ENCODE measurements around the gene CHID1. TPM values are rescaled to one million over a fixed set of nuclear protein-coding genes. Genes with fewer than 3 reads are reported as not detected.

CHID1 gene
- total and polyA plus RNA-seq, 2 of the 8 experiments (the other 6 are each of a cell fraction or from before 2014, with no cell fraction given) = 81.2 to 88.5 TPM

- H3K9ac ChIP-seq (replicated peaks in 1 of 4; ENCODE audit: extremely low read depth in 1 of 4, low read depth in 3 of 4, low read length in 3 of 4) = no peak overlapping the region
- H2BK12ac ChIP-seq (ENCODE audit: low read depth, low read length) = no peak overlapping the region
- H3K27ac ChIP-seq (ENCODE audit: low read depth, low read length) = no peak overlapping the region
- no peak overlapping the region for H2AK5ac ChIP-seq (ENCODE audit: low read depth, low read length)
- no peaks in the 10 kb centered on the region for H3K9me3 ChIP-seq (ENCODE audit: insufficient read depth in 2 of 2, low read depth in 1 of 2, low read length in 1 of 2)
- H4K8ac ChIP-seq (ENCODE audit: extremely low read depth, insufficient read depth, low read length) = no peak overlapping the region
- H2BK20ac ChIP-seq (ENCODE audit: low read length) = no peak overlapping the region
- ChIA-PET CTCF (ENCODE audit: partially characterized antibody) (interaction anchor here (0.6 to 5.2 kb wide), 5 partner anchors 8 to 91 kb away, joined by 3 to 26 read pairs (median 5); partner anchors contain the start of gene CRACR2B), POLR2A (ENCODE audit: partially characterized antibody) (interaction anchor here (0.6 to 53.0 kb wide), 6 partner anchors 7 to 321 kb away, joined by 3 to 1917 read pairs (median 119); partner anchors contain the start of genes CD151, CEND1, CRACR2B and GATD1)
- H3K79me2 ChIP-seq (ENCODE audit: control insufficient read depth in 1 of 2, insufficient read depth in 2 of 2, low read length in 2 of 2) = peaks cover 0 to 11% of the 10 kb centered on the region in 2 experiments; a peak in 2 of 4 replicates
- H3K14ac ChIP-seq (ENCODE audit: insufficient read length) = no peak overlapping the region
- no peak overlapping the region for H2BK15ac ChIP-seq (ENCODE audit: low read length)
- H3K56ac ChIP-seq (replicated peaks; ENCODE audit: insufficient read length, low read depth, low read length) = no peak overlapping the region
- H3K4me2 ChIP-seq (ENCODE audit: insufficient read depth in 1 of 2, low read depth in 2 of 2, low read length in 2 of 2) = no peak overlapping the region
- no peak for DNase-seq (ENCODE audit: low read depth in 1 of 2, low spot score in 2 of 2)
- H3K4ac ChIP-seq (replicated peaks; ENCODE audit: insufficient read length, low read depth, low read length) = no peak overlapping the region
- peaks cover 9% of the 10 kb centered on the region; the same call in 1 of the 2 replicates for H3K79me1 ChIP-seq (ENCODE audit: low read depth, low read length)
- H3K27me3 ChIP-seq (replicated peaks in 1 of 4; ENCODE audit: control insufficient read depth in 3 of 4, extremely low read depth in 1 of 4, insufficient read depth in 3 of 4, low read length in 3 of 4) = peaks cover 0 to 7% (median 7%) of the 10 kb centered on the region in 4 experiments; a peak in 4 of 7 replicates
- peaks cover 10 to 30% (median 24%) of the 10 kb centered on the region in 4 experiments; a peak in 7 of 8 replicates for H3K36me3 ChIP-seq (ENCODE audit: control insufficient read depth in 2 of 4, insufficient read depth in 4 of 4, low read length in 3 of 4)
- WGBS, 2 experiments (ENCODE audit: extremely low coverage in 1 of 2, insufficient coverage in 1 of 2, insufficient read length in 1 of 2, insufficient replicate concordance in 2 of 2, low coverage in 1 of 2, low lambda C conversion rate in 2 of 2, missing lambda C conversion rate in 1 of 2) = 83% methylated on average over 9 of the region's 9 CpGs; no CpG with 5 or more reads in 1 of the 2 experiments
- no peak overlapping the region for H3K18ac ChIP-seq (ENCODE audit: extremely low read depth, low read length)
- no peak for FAIRE-seq
- peaks cover 15% of the 10 kb centered on the region; the same call in 1 of the 2 replicates for H3K23me2 ChIP-seq (ENCODE audit: low read depth, low read length)
- H2BK5ac ChIP-seq (ENCODE audit: low read depth, low read length) = no peak overlapping the region
- no peak overlapping the region for H4K5ac ChIP-seq (ENCODE audit: insufficient read length, low read depth, low read length)
- H2AFZ ChIP-seq (ENCODE audit: low read length) = no peak overlapping the region
- peaks cover 3 to 44% of the 10 kb centered on the region in 2 experiments for H4K20me1 ChIP-seq (replicated peaks in 1 of 2; ENCODE audit: control insufficient read depth in 1 of 2, insufficient read depth in 2 of 2, low read length in 2 of 2)
- peaks cover 0 to 30% (median 24%) of the 10 kb centered on the region in 4 experiments; a peak in 6 of 7 replicates for H3K4me1 ChIP-seq (replicated peaks in 1 of 4; ENCODE audit: control insufficient read depth in 3 of 4, insufficient read depth in 4 of 4, low read length in 3 of 4)
- no peak overlapping the region for H2BK120ac ChIP-seq (replicated peaks; ENCODE audit: low read depth, low read length)
- no peak overlapping the region for H4K91ac ChIP-seq (replicated peaks; ENCODE audit: insufficient read length, low read length)
- no peak overlapping the region for H3K4me3 ChIP-seq (ENCODE audit: extremely low read depth in 1 of 4, insufficient read depth in 2 of 4, low read depth in 3 of 4, low read length in 4 of 4)
- H3K23ac ChIP-seq (ENCODE audit: insufficient read length) = no peak overlapping the region
- TF ChIP-seq RNF2 (IDR thresholded peaks at IDR 0.05; ENCODE audit: borderline replicate concordance, low read depth, low read length, missing control alignments, poor library complexity, severe bottlenecking) (no peak), KDM1A (IDR thresholded peaks at IDR 0.05; ENCODE audit: borderline replicate concordance, low read length) (no peak), YY1 (IDR thresholded peaks at IDR 0.05; ENCODE audit: low read depth, low read length) (no peak), ASH2L (IDR thresholded peaks at IDR 0.05; ENCODE audit: low read length) (no peak), TBP (IDR thresholded peaks at IDR 0.05; ENCODE audit: low read depth, low read length) (no peak), CREB1 (IDR thresholded peaks at IDR 0.05) (no peak), CHD1 (IDR thresholded peaks at IDR 0.05; ENCODE audit: low read depth, low read length) (no peak), KDM5A (IDR thresholded peaks at IDR 0.05; ENCODE audit: low read length) (no peak), HDAC2 (IDR thresholded peaks at IDR 0.05; ENCODE audit: borderline replicate concordance in 1 of 2, low read depth in 2 of 2, low read length in 2 of 2) (no peak), RAD21 (IDR thresholded peaks at IDR 0.05 in 1 of 2, conservative IDR thresholded peaks at IDR 0.05 in 1 of 2; ENCODE audit: low read depth in 2 of 2, low read length in 2 of 2) (no peak), GTF2F1 (IDR thresholded peaks at IDR 0.05; ENCODE audit: borderline replicate concordance, low read depth, low read length) (no peak)
- TF ChIP-seq, protein P1, sequence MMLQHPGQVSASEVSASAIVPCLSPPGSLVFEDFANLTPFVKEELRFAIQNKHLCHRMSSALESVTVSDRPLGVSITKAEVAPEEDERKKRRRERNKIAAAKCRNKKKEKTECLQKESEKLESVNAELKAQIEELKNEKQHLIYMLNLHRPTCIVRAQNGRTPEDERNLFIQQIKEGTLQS (IDR thresholded peaks at IDR 0.05; ENCODE audit: insufficient read depth, low read depth, low read length) = no peak
Measured at GRCh38 chr11:836700-837099, 73.9 kb downstream of the CHID1 start.
